GM12801 (cell line): Measurements from ENCODE around the gene OR10V1.

Source experiments
- TF ChIP-seq, protein P1 (sequence below): IDR thresholded peaks from one replicate; pipeline ENCODE4 v1.5.1; 2011; ENCODE audit warnings: control low read depth; ENCODE audit not compliant: insufficient read length; ENCODE audit errors: extremely low read depth

Gene OR10V1, protein sequence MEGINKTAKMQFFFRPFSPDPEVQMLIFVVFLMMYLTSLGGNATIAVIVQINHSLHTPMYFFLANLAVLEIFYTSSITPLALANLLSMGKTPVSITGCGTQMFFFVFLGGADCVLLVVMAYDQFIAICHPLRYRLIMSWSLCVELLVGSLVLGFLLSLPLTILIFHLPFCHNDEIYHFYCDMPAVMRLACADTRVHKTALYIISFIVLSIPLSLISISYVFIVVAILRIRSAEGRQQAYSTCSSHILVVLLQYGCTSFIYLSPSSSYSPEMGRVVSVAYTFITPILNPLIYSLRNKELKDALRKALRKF

DNA sequence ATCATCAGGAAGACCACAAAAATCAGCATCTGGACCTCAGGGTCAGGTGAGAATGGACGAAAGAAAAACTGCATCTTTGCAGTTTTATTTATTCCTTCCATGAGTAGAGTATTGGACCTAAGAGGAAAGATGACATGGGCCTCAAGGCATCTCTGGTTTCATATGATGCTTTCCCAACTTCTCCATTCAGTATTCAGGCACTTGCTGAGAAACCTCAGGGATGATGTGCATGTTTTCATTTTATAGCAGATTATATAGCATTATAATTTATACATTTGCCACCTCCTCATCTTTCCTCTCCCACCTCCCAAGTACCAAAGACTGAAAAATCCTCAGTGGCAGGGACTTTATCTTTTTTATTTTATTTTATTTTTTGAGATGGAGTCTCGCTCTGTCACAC lies at the start of gene OR10V1:
Gene OR10V1 (minus strand): TSS at position 101 of the 400 bp plus-strand sequence. CDS start 0 bp downstream, at position 101.
- TF ChIP-seq, protein P1, sequence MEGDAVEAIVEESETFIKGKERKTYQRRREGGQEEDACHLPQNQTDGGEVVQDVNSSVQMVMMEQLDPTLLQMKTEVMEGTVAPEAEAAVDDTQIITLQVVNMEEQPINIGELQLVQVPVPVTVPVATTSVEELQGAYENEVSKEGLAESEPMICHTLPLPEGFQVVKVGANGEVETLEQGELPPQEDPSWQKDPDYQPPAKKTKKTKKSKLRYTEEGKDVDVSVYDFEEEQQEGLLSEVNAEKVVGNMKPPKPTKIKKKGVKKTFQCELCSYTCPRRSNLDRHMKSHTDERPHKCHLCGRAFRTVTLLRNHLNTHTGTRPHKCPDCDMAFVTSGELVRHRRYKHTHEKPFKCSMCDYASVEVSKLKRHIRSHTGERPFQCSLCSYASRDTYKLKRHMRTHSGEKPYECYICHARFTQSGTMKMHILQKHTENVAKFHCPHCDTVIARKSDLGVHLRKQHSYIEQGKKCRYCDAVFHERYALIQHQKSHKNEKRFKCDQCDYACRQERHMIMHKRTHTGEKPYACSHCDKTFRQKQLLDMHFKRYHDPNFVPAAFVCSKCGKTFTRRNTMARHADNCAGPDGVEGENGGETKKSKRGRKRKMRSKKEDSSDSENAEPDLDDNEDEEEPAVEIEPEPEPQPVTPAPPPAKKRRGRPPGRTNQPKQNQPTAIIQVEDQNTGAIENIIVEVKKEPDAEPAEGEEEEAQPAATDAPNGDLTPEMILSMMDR, result no peak

DNA sequence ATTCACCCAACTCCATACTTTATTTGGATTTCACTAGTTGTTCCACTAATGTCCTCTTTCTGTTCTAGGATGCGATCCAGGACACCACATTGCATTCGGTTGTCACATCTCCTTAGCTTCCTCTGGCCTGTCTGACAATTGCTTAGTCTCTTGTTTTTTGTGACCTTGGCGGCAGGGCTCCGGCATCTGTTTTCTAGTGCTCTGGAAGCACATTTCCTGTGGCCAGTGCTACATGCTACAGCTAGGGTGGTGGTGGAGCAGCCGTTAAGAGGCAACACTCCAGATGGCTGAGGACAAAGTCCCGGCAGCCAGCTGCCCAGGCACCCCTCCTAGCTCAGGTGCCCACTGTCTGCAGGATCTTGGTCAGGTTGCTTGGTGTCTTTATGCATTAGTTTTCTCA lies 48.3 kb upstream of the OR10V1 start:
- TF ChIP-seq, protein P1, result no peak

DNA sequence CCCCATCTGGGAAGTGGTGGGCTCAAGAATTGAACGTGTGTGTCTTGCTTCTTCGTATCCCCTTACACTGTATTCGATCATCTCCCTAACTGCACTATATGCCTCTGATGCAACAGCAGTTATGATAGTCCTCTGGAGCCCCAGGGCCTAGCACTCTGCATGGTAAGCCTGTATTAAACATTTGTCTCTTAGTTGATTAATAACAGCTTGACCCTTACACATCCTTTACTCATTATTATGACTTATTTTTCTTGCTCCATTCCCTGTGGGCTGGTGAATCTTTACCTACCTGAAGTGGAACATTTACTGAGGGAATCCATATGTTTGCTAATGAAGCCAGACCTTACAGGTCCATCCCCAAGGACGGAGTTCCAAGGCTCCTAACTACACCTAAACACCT lies 47.1 kb upstream of the OR10V1 start:
- TF ChIP-seq, protein P1, result no peak

DNA sequence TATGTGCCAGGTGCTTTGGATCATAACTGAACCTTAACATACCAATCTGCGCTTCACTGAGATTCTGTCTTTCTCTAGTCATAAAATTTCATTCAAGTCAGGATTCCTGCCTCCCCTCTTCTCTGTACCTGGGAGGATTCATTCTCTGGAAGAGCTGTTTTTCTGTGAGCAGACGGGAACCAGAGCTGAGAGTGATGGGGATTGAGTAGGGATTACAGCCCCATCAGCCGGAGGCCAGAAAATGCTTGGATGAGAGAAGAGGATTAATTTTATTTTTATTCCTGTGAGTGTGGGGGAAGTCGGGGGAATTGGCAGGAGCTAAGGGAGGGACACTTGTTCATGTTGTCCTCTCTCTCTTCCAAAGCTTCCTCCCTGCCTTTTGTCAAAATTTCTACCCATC lies 46.3 kb upstream of the OR10V1 start:
- TF ChIP-seq, protein P1, result no peak

DNA sequence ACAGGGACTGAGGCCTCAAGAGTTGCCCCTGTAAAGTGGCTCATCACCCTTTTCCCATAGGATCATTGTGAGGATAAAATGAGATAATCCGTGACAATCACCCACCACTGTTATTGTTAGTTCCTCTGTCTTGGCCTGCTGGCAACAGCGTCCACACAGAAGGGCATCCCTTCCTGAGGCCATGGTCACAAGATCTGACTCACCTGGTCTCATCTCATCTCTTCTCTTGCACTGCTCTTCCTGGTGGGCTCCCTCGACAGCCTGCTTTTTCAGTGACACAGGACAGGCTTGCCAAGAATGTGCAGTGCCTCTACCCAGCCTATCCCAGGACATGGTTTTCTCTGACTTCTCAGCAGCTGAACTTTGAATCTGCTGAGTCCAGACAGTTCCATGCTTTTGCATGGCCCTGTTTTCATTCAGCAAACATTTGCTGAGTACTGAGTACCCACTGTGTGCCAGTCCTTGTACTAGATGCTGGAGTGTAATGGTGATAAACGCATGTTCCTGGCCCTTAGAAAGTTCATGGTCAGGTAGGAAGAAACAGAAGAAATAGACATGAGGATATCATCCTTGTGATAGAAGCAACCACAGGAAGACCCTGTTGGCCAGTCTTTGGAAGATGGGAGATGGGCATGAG lies 44.9 kb upstream of the OR10V1 start:
- TF ChIP-seq, protein P1, result no peak

DNA sequence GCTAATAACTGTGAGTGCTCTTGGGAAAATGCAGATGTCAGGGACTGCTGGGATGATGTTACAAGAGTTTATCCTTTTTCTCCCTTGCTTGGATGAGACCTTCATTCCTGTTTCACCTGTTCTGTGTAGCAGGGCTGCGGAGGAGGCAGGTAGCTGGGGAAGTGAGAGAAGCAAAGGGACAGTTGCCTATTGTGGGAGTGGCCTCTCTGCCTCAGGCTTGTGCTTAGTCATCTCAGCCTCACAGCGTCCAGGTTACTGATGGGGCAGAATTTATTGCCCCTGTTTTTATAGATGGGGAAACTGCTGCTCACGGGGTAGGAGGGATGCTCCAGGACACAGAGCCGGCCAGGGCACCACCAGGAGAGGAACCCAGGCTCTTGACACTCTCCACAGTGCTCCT lies 43.2 kb upstream of the OR10V1 start:
- TF ChIP-seq, protein P1, result no peak

DNA sequence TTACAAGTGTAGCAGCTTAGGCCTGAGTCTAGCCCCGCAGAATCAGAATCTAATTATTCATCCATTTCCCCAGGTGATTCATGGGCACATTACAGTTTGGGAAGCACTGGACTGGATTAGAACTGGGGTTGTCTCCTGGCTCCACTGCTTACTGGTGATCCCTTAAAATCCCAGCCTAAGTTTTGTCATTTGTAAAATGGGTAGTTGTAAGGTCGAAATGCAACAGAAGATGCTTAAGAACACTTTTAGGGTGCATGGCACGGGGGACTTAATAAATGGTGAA lies 42.9 kb upstream of the OR10V1 start:
- TF ChIP-seq, protein P1, result no peak
